DMS79 treated with DMSO at 0.1 percent for 48 hours (cell line): Measurements from ENCODE around the gene JPH3.

Experiments used
- DNase-seq: peaks from one replicate; lab custom pipeline; 2025; lab: John Stamatoyannopoulos, UW

Gene JPH3

GRCh38 chr16:87602001-87602775, at the start of gene JPH3:
JPH3 (plus strand) TSS chr16:87602508; CDS start chr16:87603147, 639 bp downstream.
- DNase-seq = peak; percentile 8

GRCh38 chr16:87552772-87553573, 49.3 kb upstream of the JPH3 start:
- no peak for DNase-seq

- DNase-seq = no peak
These were observed 47.4 kb upstream of the JPH3 start for GRCh38 chr16:87554754-87555427.

- DNase-seq = no peak
These were observed 46.7 kb upstream of the JPH3 start for GRCh38 chr16:87555647-87556046.

GRCh38 chr16:87556941-87557459, 45.3 kb upstream of the JPH3 start:
- no peak for DNase-seq

- DNase-seq = no peak
These were observed 43.6 kb upstream of the JPH3 start for GRCh38 chr16:87558682-87559081.

- no peak for DNase-seq
These were observed 42.4 kb upstream of the JPH3 start for GRCh38 chr16:87559945-87560344.

- DNase-seq = no peak
These were observed 41.7 kb upstream of the JPH3 start for GRCh38 chr16:87560428-87561199.

- DNase-seq = no peak
These were observed 40.9 kb upstream of the JPH3 start for GRCh38 chr16:87561200-87562105.

- no peak for DNase-seq
These were observed 40.1 kb upstream of the JPH3 start for GRCh38 chr16:87562201-87562600.

DNA sequence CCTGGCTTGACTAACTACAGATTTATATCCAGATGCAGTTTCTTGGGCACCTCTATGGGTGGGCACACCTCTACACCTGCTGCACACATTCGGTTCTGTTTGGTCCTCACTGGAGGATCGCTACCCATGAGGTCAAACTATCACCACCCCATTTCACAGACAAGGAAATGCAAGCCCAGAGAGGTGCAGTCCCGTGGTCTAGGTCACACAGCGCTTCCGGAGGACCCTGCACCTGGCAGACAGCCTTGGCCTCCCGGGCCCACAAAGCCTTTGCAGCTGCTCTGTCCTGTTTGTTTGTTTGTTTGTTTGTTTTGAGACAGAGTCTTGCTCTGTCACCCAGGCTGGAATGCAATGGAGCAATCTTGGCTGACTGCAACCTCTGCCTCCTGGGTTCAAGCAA, 39.3 kb upstream of the JPH3 start:
- no peak for DNase-seq

GRCh38 chr16:87563714-87564523, 38.4 kb upstream of the JPH3 start:
- DNase-seq = no peak

DNA sequence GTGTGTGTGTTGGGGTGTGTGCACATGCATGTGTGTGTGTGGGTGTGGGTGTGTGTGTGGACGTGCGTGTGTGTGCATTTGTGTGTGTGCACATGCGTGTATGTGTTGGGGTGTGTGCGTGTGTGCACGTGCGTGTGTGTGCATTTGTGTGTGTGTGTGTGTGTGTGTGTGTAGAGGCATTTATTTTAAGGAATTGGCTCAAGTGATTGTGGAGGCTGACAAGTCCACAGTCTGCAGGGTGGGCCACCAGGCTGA, 37.9 kb upstream of the JPH3 start:
- no peak for DNase-seq

- DNase-seq = no peak
These were observed 32.4 kb upstream of the JPH3 start for GRCh38 chr16:87569601-87570571.

DNA sequence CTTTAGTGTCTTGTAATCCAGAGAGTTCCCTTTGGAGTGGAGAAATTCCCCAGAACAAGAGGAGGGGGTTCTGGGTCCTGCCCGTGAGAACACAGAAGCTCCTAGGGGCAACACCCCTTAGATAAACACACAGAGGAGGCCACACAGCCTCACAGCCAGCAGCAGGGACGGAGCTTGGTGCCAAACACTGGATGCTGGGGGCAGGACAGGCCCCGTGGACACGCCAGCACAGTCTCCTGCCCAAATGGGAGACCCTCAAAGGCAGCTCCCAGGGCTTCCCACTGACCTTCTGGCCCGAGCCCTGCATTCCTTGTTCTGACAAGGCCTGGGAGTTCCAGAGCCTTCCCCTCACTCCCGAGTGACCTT, 31.8 kb upstream of the JPH3 start:
- DNase-seq = no peak

DNA sequence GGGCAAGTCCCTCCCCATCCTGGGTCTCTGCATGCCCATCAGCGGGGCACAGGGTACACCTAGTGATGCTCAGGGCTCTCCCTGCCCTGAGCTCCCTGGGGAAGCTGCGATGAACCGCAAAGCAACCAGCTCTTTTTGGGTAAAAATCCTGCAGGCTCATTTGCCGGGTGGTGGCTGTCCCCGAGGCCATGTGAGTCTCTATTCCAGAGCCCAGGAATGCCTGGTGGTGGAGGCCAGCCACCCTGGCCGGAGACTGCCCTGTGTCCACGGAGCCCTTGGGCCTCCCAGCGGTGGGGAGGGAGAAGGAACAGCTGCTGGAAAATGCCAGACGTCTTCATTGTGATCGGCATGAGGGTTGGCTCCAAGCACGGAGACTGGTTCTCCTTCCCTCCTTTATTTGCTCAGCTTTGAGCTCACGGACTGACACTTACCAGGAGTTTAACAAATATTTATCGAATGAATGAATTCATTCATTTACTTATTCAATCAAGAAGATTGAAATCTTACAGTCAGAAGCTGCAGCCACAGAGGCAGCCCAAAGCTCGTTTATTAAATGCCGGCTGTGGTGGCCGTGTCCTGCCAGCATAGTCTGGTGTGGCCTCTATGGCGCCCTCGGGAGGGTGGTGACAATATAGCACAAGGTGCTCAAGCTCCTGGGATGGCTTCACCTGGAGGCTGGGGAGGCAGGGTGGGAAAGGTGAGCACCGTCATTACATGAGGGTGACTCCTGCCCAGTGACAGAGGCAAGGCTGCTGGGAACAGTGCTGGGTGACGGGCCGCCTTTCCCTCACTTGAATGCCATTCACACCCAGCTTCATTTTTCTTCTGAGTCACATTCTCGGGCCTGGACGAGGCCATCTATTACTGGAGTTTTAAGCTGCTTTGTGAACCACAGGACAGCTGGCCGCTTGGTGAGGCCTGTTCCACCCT, 31.1 kb upstream of the JPH3 start:
- DNase-seq = no peak

DNA sequence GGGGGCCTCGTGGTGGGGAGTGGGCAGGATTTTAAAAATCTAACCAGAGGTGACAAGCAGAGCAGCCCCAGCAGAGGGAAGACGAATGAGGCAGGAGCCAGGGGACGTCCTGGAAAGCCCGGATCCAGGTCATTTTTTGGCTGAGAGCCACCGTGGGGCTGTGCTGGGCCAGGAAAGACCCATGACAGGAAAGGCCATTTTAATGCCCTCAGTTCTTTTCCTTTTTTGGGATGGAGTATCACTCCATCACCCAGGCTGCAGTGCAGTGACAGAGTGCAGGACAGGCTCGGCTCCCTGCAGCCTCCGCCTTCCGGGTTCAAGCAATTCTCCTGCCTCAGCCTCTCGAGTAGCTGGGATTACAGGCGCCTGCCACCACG, 30.5 kb upstream of the JPH3 start:
- DNase-seq = no peak

GRCh38 chr16:87572959-87573358, 29.3 kb upstream of the JPH3 start:
- DNase-seq = no peak
